ENCODE results near the gene UAP1L1. TPM values are rescaled to one million over a fixed set of nuclear protein-coding genes. Genes with fewer than 3 reads are reported as not detected.

The UAP1L1 gene
- total and polyA plus RNA-seq, 2 of the 8 experiments (the other 6 are each of a cell fraction or from before 2014, with no cell fraction given): 2.0 to 5.4 TPM

DNA sequence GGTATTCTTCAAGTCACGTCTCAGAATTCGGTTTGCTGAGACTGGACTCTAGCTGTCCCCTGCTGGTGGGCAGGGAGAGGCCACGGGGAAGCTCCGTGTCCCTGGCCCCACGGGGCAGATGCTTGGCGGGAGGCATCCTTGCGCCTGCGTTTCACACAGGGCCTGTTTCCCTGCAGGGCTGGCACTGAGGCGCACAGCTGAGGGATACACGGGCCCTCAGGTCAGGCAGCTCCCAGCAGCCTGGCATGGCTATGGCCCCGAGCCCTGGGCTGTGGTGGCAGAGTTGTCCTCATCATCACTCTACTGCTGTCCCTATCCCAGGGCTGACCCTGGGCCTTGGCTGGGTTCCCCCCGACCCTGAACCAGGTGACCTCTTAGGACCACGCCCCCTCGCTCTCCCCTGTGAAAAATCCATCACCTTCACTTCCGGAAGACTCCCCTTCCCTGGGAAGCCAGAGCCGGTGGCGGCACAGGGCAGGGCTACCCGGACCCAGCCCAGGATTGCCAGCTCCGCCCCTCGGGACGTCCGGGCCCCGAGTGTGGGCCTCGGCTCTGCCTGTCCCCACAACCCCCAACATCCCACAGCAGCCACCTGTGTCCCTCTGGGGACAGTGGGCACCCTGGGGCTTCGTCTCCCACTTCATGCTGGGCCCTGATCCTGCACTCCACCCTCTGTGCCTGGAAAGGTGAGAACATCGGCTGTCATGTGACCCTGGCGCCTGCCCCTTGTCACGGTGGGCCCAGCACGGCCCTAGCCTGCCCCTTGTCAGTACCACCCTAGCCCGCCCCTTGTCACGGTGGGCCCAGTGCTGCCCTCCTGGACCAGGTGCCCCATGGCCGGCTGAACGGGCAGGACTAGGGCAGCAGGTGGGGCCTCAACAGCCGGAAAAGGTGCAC lies 32.2 kb downstream of the UAP1L1 start:
- H3K56ac ChIP-seq (replicated peaks; ENCODE audit: insufficient read length, low read depth, low read length): no peak overlapping the region
- H2BK20ac ChIP-seq (ENCODE audit: low read length): no peak overlapping the region
- no peak overlapping the region for H2BK5ac ChIP-seq (ENCODE audit: low read depth, low read length)
- H3K79me2 ChIP-seq (ENCODE audit: control insufficient read depth in 1 of 2, insufficient read depth in 2 of 2, low read length in 2 of 2): no peaks in the 10 kb centered on the region
- ChIA-PET POLR2A (ENCODE audit: partially characterized antibody) (interaction anchor here (0.6 to 1.2 kb wide), 3 partner anchors 19 to 21 kb away, joined by 3 to 4 read pairs (median 3); no protein-coding TSS in a partner anchor), CTCF (ENCODE audit: partially characterized antibody) (interaction anchor here (0.7 to 1.4 kb wide), 4 partner anchors 11 to 178 kb away, joined by 3 to 6 read pairs (median 3); no protein-coding TSS in a partner anchor)
- H3K23ac ChIP-seq (ENCODE audit: insufficient read length): no peak overlapping the region
- H3K4ac ChIP-seq (replicated peaks; ENCODE audit: insufficient read length, low read depth, low read length): no peak overlapping the region
- H3K9ac ChIP-seq (replicated peaks in 1 of 4; ENCODE audit: extremely low read depth in 1 of 4, low read depth in 3 of 4, low read length in 3 of 4): no peak overlapping the region
- H2BK120ac ChIP-seq (replicated peaks; ENCODE audit: low read depth, low read length): no peak overlapping the region
- no peak overlapping the region for H3K18ac ChIP-seq (ENCODE audit: extremely low read depth, low read length)
- H4K91ac ChIP-seq (replicated peaks; ENCODE audit: insufficient read length, low read length): no peak overlapping the region
- H3K4me3 ChIP-seq (ENCODE audit: extremely low read depth in 1 of 4, insufficient read depth in 2 of 4, low read depth in 3 of 4, low read length in 4 of 4): no peak overlapping the region
- H3K36me3 ChIP-seq (ENCODE audit: control insufficient read depth in 2 of 4, insufficient read depth in 4 of 4, low read length in 3 of 4): peaks cover 0 to 5% (median under 1%) of the 10 kb centered on the region in 4 experiments; a peak in 3 of 8 replicates
- H3K23me2 ChIP-seq (ENCODE audit: low read depth, low read length): no peaks in the 10 kb centered on the region; the same call in 1 of the 2 replicates
- H2AFZ ChIP-seq (ENCODE audit: low read length): no peak overlapping the region
- H3K14ac ChIP-seq (ENCODE audit: insufficient read length): no peak overlapping the region
- H4K20me1 ChIP-seq (replicated peaks in 1 of 2; ENCODE audit: control insufficient read depth in 1 of 2, insufficient read depth in 2 of 2, low read length in 2 of 2): no peaks in the 10 kb centered on the region
- TF ChIP-seq SP4 (IDR thresholded peaks at IDR 0.05; ENCODE audit: low read length) (no peak), BRCA1 (IDR thresholded peaks at IDR 0.05; ENCODE audit: low read depth, low read length) (no peak), SP2 (IDR thresholded peaks at IDR 0.05; ENCODE audit: low read length) (no peak), SIRT6 (IDR thresholded peaks at IDR 0.05; ENCODE audit: low read length) (no peak)
- no peak overlapping the region for H4K5ac ChIP-seq (ENCODE audit: insufficient read length, low read depth, low read length)
- no peaks in the 10 kb centered on the region; the same call in 1 of the 2 replicates for H3K79me1 ChIP-seq (ENCODE audit: low read depth, low read length)
- H2BK15ac ChIP-seq (ENCODE audit: low read length): no peak overlapping the region
- H4K8ac ChIP-seq (ENCODE audit: extremely low read depth, insufficient read depth, low read length): no peak overlapping the region; the same call in 1 of the 2 replicates
- peaks cover 0 to 3% (median 0%) of the 10 kb centered on the region in 4 experiments; a peak in 1 of 7 replicates for H3K4me1 ChIP-seq (replicated peaks in 1 of 4; ENCODE audit: control insufficient read depth in 3 of 4, insufficient read depth in 4 of 4, low read length in 3 of 4)
- H3K9me3 ChIP-seq (ENCODE audit: insufficient read depth in 2 of 2, low read depth in 1 of 2, low read length in 1 of 2): no peaks in the 10 kb centered on the region
- H3K27ac ChIP-seq (ENCODE audit: low read depth, low read length): no peak overlapping the region
- peaks cover 6 to 18% (median 13%) of the 10 kb centered on the region in 4 experiments; a peak in 6 of 7 replicates for H3K27me3 ChIP-seq (replicated peaks in 1 of 4; ENCODE audit: control insufficient read depth in 3 of 4, extremely low read depth in 1 of 4, insufficient read depth in 3 of 4, low read length in 3 of 4)
- H2AK5ac ChIP-seq (ENCODE audit: low read depth, low read length): no peak overlapping the region
- H3K4me2 ChIP-seq (ENCODE audit: insufficient read depth in 1 of 2, low read depth in 2 of 2, low read length in 2 of 2): no peak overlapping the region
- FAIRE-seq: no peak
- no peak for DNase-seq (ENCODE audit: low read depth in 1 of 2, low spot score in 2 of 2)
- H2BK12ac ChIP-seq (ENCODE audit: low read depth, low read length): no peak overlapping the region
- 83% methylated on average over 32 of the region's 34 CpGs; no CpG with 5 or more reads in 1 of the 2 experiments for WGBS, 2 experiments (ENCODE audit: extremely low coverage in 1 of 2, insufficient coverage in 1 of 2, insufficient read length in 1 of 2, insufficient replicate concordance in 2 of 2, low coverage in 1 of 2, low lambda C conversion rate in 2 of 2, missing lambda C conversion rate in 1 of 2)
